HepG2 (cell line): ENCODE data around the gene PDCD1LG2.

ENCODE experiments used
- CHCHD3 ChIP-seq: sonication (generic); formaldehyde crosslinking; IDR thresholded peaks from 2 replicates; pipeline ENCODE4 v1.8.0; 2022; ENCODE audit warnings: mild to moderate bottlenecking, missing genetic modification reagents, moderate library complexity
- MAZ ChIP-seq, 2 experiments: sonication (generic) in 1 of 2; formaldehyde crosslinking in 1 of 2; IDR thresholded peaks; 2 replicates each; pipeline versions ENCODE4 v1.5.0 to v1.6.1; 2012 to 2020; ENCODE audit warnings: low read depth in 2 of 2, mild to moderate bottlenecking in 2 of 2, borderline replicate concordance in 1 of 2, improper control_type of control experiment in 1 of 2, low read length in 1 of 2, missing genetic modification reagents in 1 of 2, moderate library complexity in 1 of 2
- ZNF460 ChIP-seq: sonication (generic); formaldehyde crosslinking; IDR thresholded peaks from 2 replicates; pipeline ENCODE4 v1.5.1; 2020; ENCODE audit warnings: missing genetic modification reagents, mild to moderate bottlenecking, borderline replicate concordance
- TF ChIP-seq, protein P1 (sequence below): sonication (generic); formaldehyde crosslinking; IDR thresholded peaks from 2 replicates; pipeline ENCODE4 v1.8.0; 2022; ENCODE audit warnings: mild to moderate bottlenecking, missing genetic modification reagents, borderline replicate concordance
- TF ChIP-seq, protein P2 (sequence below): sonication (generic); formaldehyde crosslinking; IDR thresholded peaks from 2 replicates; pipeline ENCODE4 v1.5.0; 2020; ENCODE audit warnings: missing genetic modification reagents

DNA sequence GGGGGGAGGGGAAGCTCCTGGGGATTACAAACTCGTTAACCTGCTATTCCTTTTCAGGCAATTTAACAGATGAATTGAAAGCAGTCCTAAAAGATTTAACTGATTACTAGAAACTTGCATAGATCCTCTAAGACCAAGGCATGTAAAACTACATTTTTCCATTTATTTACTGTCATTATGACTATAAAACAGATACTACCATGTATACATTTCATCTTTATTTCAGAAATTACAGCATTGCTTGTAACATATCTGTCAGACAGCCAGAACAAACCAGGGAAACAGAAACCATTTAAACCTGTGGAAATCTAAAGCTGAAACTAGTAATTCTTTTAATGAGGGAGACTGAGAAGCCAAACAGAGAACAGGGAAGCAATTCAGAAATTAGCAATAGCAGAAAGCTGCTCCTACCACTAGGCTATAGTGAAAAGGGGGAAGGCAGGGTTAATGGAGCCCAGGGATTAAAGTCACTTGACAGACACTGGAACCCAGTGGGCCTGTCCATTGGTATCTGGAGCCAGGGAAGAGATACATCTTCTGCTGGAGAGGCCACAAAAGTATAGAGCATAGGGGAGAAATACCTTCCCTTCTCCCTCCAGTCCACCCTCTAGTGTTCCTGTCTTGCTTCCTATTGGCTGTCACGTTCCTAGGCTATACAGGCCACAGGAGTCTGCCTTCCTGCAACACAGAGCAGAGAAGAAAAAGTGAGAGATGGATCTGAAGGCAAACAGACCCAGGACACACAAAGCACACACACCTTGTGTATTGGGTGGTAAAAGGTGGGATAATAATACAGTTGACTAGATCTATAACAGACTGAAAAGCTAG lies 33.8 kb downstream of the PDCD1LG2 start:
- TF ChIP-seq, protein P1, sequence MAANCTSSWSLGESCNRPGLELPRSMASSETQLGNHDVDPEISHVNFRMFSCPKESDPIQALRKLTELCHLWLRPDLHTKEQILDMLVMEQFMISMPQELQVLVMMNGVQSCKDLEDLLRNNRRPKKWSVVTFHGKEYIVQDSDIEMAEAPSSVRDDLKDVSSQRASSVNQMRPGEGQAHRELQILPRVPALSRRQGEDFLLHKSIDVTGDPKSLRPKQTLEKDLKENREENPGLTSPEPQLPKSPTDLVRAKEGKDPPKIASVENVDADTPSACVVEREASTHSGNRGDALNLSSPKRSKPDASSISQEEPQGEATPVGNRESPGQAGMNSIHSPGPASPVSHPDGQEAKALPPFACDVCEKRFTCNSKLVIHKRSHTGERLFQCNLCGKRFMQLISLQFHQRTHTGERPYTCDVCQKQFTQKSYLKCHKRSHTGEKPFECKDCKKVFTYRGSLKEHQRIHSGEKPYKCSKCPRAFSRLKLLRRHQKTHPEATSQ (CRISPR knock-in tag): no peak
- no peak for TF ChIP-seq ZNF460 (CRISPR knock-in tag)
- no peak for TF ChIP-seq MAZ (IDR thresholded peaks at IDR 0.05; ENCODE audit: borderline replicate concordance, low read depth, low read length)
- TF ChIP-seq MAZ (CRISPR knock-in tag; IDR thresholded peaks at IDR 0.05; ENCODE audit: low read depth): no peak
- TF ChIP-seq, protein P2, sequence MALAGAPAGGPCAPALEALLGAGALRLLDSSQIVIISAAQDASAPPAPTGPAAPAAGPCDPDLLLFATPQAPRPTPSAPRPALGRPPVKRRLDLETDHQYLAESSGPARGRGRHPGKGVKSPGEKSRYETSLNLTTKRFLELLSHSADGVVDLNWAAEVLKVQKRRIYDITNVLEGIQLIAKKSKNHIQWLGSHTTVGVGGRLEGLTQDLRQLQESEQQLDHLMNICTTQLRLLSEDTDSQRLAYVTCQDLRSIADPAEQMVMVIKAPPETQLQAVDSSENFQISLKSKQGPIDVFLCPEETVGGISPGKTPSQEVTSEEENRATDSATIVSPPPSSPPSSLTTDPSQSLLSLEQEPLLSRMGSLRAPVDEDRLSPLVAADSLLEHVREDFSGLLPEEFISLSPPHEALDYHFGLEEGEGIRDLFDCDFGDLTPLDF: no peak
- no peak for TF ChIP-seq CHCHD3 (CRISPR knock-in tag)
